GM12878 (cell line): ENCODE results near the gene NR4A2.

ENCODE experiments used
- BHLHE40 ChIP-seq, 2 experiments: fragments of 450-650 bp in 1 of 2; IDR thresholded peaks; 2 replicates each; pipeline ENCODE4 v1.6.1; 2011 to 2017; ENCODE audit warnings: low read depth in 2 of 2, borderline replicate concordance in 1 of 2, improper control_type of control experiment in 1 of 2, low read length in 1 of 2, mild to moderate bottlenecking in 1 of 2
- HDAC6 ChIP-seq: fragments of 200-600 bp; sonication (generic); IDR thresholded peaks from one replicate; pipeline ENCODE4 v1.8.0; 2017; ENCODE audit warnings: antibody characterized with exemption; ENCODE audit not compliant: unreplicated experiment
- JUNB ChIP-seq: IDR thresholded peaks from 2 replicates; pipeline ENCODE4 v1.6.1; 2016; ENCODE audit warnings: antibody characterized with exemption, mild to moderate bottlenecking
- JUND ChIP-seq: IDR thresholded peaks from 2 replicates; pipeline ENCODE4 v1.6.1; 2012; ENCODE audit warnings: low read depth, mild to moderate bottlenecking, low read length, improper control_type of control experiment, moderate library complexity
- MYC ChIP-seq: IDR thresholded peaks from 2 replicates; pipeline ENCODE4 v1.6.1; 2011; ENCODE audit warnings: mild to moderate bottlenecking, low read length, moderate library complexity, inconsistent platforms; ENCODE audit not compliant: insufficient read depth, insufficient replicate concordance, insufficient read length, severe bottlenecking
- RAD21 ChIP-seq: IDR thresholded peaks from 2 replicates; pipeline ENCODE4 v1.6.1; 2011; ENCODE audit warnings: mild to moderate bottlenecking, low read depth, low read length, moderate library complexity; ENCODE audit not compliant: insufficient read depth
- RCOR1 ChIP-seq: conservative IDR thresholded peaks from 2 replicates; pipeline ENCODE4 v1.6.1; 2012; ENCODE audit warnings: low read depth, low read length, improper control_type of control experiment
- SIX5 ChIP-seq: IDR thresholded peaks from 2 replicates; pipeline ENCODE4 v1.6.1; 2011; ENCODE audit warnings: mild to moderate bottlenecking, low read depth, low read length, moderate library complexity; ENCODE audit not compliant: severe bottlenecking
- YY1 ChIP-seq: IDR thresholded peaks from 2 replicates; pipeline ENCODE4 v1.6.1; 2011; ENCODE audit warnings: low read depth, mild to moderate bottlenecking, low read length
- TF ChIP-seq, protein P1 (sequence below), 3 experiments: IDR thresholded peaks in 2 of 3; conservative IDR thresholded peaks in 1 of 3; 2 replicates each; pipeline ENCODE4 v1.5.1; 2011; ENCODE audit warnings: low read depth in 3 of 3, low read length in 3 of 3, mild to moderate bottlenecking in 3 of 3, control low read depth in 2 of 3, moderate library complexity in 2 of 3, inconsistent platforms in 1 of 3, mixed read lengths in 1 of 3; ENCODE audit not compliant: control insufficient read depth in 2 of 3, insufficient read depth in 1 of 3; ENCODE audit errors: extremely low read depth in 1 of 3
- TF ChIP-seq, protein P2 (sequence below): IDR thresholded peaks from 2 replicates; pipeline ENCODE4 v1.6.1; 2012; ENCODE audit warnings: low read depth, low read length, improper control_type of control experiment
- TF ChIP-seq, protein P3 (sequence below): IDR thresholded peaks from 2 replicates; pipeline ENCODE4 v1.6.1; 2012; ENCODE audit warnings: low read length, inconsistent platforms
- TF ChIP-seq, protein P4 (sequence below): IDR thresholded peaks from 2 replicates; pipeline ENCODE4 v1.6.1; 2012; ENCODE audit warnings: low read depth, low read length, improper control_type of control experiment

DNA sequence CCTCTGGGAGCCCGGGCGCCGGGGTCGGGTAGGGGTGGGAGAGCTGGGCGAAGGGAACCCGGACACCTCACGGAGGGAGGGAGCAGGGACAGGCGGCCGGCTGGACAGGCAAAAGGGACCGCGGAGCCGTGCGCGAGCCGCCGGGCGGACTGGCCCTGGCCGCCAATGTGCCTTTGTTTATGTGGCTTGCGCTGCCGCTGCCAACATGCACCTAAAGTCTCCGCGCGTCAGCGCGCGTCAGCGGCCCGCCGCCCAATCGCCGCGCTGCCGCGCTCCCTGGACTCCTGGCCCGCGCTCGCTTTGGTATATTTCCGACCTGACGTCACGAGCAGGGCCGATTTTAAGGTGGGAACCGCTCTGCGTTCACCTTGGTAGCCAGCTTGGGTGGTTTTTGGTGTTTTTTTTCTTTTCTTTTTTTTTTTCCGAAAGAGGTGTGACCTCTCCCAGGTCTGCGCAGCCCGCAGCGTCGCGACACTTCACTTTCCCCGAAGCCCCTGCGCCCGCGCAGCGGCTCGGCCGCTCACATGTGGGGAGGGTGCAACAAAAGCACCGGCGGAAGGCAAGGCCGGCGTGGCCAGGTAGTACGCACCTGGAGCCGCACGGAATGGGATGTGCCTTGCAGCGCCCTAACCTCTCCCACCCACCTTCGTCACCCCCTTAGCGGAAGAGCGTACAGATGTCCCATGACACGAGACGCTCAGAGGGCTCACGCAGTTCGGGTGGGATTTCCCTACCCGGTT is at the start of gene NR4A2:
- no peak for TF ChIP-seq MYC
- TF ChIP-seq, protein P1, sequence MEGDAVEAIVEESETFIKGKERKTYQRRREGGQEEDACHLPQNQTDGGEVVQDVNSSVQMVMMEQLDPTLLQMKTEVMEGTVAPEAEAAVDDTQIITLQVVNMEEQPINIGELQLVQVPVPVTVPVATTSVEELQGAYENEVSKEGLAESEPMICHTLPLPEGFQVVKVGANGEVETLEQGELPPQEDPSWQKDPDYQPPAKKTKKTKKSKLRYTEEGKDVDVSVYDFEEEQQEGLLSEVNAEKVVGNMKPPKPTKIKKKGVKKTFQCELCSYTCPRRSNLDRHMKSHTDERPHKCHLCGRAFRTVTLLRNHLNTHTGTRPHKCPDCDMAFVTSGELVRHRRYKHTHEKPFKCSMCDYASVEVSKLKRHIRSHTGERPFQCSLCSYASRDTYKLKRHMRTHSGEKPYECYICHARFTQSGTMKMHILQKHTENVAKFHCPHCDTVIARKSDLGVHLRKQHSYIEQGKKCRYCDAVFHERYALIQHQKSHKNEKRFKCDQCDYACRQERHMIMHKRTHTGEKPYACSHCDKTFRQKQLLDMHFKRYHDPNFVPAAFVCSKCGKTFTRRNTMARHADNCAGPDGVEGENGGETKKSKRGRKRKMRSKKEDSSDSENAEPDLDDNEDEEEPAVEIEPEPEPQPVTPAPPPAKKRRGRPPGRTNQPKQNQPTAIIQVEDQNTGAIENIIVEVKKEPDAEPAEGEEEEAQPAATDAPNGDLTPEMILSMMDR (IDR thresholded peaks at IDR 0.05 in 2 of 3, conservative IDR thresholded peaks at IDR 0.05 in 1 of 3; ENCODE audit: control insufficient read depth in 2 of 3, extremely low read depth in 1 of 3, insufficient read depth in 1 of 3, low read depth in 3 of 3, low read length in 3 of 3) = no peak
- no peak for TF ChIP-seq RAD21
- TF ChIP-seq, protein P2, sequence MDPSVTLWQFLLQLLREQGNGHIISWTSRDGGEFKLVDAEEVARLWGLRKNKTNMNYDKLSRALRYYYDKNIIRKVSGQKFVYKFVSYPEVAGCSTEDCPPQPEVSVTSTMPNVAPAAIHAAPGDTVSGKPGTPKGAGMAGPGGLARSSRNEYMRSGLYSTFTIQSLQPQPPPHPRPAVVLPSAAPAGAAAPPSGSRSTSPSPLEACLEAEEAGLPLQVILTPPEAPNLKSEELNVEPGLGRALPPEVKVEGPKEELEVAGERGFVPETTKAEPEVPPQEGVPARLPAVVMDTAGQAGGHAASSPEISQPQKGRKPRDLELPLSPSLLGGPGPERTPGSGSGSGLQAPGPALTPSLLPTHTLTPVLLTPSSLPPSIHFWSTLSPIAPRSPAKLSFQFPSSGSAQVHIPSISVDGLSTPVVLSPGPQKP = peak; percentile 33; the same call in 1 of the 2 replicates
- TF ChIP-seq JUND = no peak
- TF ChIP-seq HDAC6 = no peak
- no peak; the same call in 1 of the 2 replicates for TF ChIP-seq RCOR1
- TF ChIP-seq BHLHE40 (IDR thresholded peaks at IDR 0.05; ENCODE audit: borderline replicate concordance in 1 of 2, low read depth in 2 of 2, low read length in 1 of 2) = peak; percentile 39 to 79; a peak in 3 of 4 replicates
- TF ChIP-seq SIX5 = no peak
- no peak for TF ChIP-seq YY1
- TF ChIP-seq JUNB = no peak
- TF ChIP-seq, protein P3, sequence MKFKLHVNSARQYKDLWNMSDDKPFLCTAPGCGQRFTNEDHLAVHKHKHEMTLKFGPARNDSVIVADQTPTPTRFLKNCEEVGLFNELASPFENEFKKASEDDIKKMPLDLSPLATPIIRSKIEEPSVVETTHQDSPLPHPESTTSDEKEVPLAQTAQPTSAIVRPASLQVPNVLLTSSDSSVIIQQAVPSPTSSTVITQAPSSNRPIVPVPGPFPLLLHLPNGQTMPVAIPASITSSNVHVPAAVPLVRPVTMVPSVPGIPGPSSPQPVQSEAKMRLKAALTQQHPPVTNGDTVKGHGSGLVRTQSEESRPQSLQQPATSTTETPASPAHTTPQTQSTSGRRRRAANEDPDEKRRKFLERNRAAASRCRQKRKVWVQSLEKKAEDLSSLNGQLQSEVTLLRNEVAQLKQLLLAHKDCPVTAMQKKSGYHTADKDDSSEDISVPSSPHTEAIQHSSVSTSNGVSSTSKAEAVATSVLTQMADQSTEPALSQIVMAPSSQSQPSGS = no peak
- TF ChIP-seq, protein P4, sequence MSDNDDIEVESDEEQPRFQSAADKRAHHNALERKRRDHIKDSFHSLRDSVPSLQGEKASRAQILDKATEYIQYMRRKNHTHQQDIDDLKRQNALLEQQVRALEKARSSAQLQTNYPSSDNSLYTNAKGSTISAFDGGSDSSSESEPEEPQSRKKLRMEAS = peak; percentile 60
